Measurements from ENCODE around the gene SPNS2. TPM values are rescaled to one million over a fixed set of nuclear protein-coding genes. Genes with fewer than 3 reads are reported as not detected.

SPNS2 gene
- polyA plus RNA-seq, 10 donors = 4.1 to 10.2 (median 7.1) TPM

DNA sequence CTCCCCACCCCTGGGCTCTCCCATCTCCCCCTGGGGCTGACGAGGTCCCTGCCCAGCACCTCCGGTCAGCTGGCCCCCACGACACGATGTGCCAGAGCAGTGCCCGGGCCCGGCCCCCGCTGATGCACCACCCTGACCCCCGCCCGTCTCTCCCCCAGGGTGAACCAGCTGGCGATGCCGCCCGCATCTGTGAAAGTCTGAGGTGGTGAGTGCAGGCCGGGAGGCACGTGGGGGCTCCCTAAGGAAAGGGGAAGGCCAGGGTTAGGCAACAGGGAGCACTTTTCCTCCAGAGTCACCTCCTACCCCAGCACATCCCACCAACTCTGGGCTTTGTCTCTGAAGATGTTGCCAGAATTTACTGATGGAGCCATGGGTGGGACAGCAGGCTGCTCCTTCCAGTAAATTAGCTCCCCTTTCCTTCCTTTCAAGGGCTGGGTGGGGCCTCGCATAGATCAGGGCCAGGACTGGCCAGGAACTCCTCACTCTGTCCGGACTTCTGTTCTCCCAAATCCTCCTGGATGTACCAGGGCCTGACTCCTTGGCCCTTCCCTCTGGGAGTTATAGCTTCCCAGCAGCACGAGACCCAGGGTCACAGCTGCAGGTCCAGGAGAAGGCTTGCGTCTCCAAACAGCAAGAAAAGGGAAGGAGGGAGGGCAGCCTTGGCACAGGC is 38.2 kb downstream of the SPNS2 start:
- DNase-seq = no peak

DNA sequence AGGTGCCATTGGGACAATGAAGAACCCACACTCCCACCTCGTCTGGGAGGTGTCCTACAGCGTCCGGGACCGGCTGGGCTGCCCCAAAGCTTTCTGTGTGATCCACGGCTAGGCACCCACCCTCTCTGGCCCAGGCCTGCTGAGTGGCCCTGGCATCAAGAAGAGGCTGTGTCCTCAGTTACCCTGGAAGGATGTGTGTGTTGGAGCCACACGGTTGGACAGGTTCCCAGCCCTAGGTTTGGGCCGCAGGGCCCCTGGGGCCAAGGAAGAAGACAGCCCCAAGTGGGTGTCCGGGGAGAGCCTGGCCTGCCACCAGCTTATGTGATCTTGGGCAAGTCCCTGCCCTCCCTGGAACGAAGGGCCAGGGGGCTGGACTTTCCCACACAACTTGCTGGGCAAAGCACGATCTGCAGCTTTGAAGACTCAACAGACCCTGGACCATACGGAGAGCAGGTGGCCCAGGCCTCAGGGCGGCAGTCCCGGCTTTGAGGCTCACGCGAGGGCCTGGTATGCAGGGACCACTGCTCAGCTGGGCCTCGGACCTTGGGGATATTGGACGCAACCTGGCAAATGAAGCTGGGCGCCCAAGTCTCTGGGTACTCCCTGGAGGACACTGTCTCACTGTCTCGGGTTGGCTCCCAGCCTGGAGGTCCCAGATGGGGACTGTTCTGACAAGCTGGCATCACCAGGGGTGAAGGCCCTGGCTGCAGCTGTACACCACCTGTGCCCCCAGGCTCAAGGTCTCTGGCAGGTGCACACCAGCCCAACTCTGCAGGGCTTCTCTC is 39.0 kb downstream of the SPNS2 start:
- DNase-seq = no peak

DNA sequence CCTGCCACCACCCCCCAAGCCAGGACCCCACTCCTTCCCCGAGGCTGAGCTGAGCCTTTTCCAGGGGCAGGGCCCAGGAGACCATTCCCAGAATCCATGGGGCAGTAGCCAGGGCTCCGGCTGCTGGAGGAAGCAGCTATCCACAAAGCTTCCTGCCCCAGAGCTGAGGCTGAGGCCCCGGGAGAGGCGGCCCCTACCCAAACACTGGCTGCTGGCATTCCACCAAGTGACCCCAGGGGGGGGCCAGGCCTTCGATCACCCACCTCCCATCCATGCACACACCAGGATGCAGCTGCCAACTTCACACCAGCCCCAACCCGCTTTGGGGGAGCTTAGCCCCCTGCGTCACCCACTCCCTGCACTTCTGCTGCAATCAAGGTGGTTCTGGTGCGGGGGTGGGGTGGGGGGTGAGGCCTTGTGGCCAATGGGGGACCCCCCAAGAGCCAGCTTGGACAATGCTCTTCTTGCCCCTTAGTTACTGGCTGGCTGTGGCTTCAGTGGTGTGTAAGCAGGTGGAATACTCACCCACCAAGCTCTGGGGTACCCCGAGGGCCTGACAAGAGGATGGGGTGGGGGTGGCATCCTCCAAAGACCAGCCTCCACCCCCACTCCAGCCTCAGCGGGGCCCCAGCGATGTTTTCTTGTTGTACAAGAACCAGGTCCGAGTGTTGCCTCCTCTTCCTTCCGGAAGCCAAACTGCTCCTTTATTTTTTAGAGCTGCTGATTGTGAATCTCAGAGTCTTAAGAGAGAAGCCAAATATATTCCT is 39.7 kb downstream of the SPNS2 start:
- DNase-seq = no peak

DNA sequence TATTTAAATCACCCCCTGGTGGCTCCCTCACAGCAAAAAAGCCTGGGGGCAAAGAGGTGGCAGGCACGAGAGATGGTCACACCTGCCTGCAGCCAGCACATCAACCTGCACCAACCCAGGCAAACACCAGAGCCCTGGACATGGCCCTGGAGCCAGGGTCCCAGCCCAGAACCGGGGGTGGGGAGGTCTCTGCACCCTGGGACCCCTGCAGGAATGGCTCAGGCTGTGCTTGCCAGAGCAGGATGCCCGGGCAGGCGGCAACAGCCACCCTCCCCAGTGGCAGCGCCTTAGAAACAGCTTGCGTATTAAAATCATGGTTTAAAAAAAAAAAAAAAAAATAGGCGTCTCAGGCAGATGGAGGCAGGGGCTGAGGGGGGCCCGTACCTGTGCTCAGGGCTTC is 40.3 kb downstream of the SPNS2 start:
- no peak for DNase-seq

DNA sequence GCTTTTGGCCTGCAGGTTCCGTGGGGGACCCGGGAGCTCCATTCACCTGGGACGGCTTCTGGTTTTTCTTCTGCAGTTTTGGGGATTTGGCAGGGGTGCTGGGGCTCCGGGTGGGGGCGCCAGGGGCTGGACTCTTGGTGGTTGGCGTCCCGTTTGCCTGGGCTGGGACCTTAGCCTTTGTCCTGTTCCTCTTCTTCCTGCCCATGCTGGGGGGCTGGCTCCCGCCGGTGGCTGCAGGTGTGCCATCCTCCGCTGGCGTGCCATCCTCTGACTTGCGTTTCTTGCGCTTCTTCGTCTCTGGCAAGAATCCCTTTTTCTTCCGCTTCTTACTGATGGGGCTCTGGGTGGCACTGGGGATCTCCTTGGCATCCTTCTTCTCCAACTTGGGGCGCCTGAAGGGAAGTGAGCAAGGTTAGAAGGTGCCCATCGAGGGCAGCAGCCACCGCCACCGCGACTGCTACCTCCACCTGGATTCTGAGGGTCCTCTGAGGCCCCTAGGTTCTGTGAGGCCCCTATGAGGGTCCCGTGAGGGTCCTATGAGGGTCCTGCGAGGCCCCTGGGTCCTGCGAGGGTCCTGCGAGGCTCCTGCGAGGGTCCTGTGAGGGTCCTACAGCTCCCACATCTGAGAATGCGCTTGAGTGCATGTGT is 41.0 kb downstream of the SPNS2 start:
- no peak for DNase-seq

DNA sequence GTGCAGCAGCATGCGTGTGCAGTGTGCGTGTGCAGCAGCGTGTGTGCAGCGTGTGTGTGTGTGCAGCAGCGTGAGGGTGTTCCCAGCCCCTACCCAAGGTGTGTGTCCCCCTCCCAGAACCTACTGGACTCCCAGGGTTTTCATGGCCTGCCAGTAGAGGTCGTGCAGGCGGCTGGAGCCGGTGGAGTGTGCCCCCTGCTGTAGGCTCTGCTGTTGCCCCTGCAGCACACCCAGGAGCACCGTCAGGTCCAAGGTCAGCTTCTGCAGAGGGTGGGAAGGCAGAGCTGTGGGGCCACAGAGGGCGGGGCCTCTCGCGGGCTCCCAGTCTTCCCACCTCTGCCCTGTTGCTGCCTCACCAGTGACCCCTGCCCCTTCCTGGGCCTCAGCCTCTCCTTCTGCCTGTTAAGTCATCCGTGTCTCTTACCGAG is 41.6 kb downstream of the SPNS2 start:
- DNase-seq = no peak

DNA sequence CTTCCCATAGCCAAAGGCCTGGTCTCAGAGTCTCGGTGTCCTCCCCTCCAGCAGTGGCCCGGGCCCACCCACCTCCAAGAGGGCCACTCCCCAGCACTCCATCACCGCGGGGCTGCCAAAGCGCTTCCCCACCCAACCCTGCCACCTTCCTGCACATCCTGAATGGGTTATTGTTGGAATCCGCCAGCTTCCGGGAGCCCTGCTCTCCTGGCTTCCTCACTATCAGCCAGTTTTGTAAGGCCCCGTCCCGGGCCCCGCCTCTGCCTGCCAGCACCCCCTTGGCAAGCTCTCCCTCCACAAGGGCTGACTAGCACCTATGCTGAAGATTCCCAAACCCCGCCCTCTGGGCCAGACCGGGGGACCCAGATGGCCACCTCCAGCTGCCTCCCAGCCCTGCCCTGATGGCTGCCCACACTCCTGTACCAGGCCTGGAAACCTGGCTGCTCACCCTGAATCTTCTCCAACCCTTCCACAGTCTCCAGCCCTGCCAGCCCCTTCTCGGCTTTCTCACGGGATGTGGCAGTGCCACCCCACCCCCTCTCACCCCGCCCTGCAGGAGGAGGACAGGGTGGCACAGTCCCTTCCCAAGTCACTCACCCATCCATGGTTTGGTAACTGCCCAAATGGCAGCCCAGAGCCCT is 42.1 kb downstream of the SPNS2 start:
- no peak for DNase-seq

DNA sequence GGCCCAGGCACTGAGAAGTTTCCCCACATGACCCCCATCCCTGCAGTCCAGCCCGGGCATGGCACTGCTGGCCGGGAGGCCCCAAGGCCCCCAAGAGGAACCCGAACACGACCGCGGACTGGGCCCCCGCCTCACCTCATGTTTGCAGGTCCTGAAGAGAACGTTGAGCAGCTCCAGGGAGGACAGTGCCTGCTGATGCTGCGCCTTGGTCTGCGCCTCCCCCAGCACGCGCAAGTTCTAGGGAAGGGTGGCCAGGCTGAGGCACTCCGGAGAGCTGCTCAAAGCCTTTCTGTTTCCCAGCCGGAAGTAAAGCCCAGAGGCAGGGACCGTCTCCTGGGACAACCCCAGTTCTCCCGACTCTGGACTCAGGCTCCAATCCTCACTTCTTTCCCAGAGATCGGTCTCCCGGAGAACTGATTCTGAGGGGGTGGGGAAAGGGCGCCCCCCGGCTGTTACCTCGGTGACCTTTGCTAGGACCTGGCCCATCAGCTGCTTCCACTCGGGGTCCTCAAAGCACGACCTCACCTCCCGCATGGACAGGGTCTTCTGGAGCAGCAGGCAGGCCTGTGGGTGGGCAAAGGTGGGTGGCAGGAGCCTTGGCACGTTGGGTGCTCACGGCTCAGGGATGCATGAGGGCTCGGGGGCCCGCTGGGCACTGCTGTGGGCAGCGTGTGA is 42.8 kb downstream of the SPNS2 start:
- DNase-seq = no peak

DNA sequence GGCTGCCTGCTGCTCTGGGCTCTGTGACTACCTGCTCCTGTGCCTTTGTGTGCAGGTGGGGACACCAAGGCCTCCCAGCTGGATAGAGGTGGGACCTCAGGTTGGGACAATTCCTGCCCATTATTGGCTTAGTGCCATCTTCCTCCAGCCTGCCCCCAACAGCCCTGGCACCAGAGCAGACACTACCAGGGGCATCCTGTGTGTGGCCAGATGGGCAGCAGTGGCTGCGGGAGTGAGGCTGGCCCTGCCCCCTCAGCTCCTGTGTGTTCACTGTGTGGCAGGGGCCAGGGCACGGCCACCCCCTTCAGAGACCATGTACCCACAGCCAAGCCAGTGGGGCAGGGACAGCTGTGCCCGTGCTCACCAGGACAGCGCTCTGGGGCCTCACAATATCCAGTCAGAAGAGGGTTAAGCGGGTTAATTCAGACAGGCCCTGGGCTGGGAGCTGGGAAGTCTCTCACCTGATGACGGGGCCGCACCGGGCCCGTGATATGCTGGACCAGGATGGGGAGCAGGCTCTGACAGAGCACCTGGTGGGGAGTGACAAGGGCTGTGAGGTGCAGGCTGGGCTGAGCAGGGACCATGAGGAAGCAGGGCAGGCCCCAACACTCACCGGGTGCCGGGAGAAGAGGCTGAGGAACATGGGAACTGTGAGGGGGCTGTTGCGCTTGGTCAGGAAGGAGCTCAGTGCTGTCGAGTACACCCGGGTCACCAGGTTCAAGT is 43.5 kb downstream of the SPNS2 start:
- DNase-seq = no peak

DNA sequence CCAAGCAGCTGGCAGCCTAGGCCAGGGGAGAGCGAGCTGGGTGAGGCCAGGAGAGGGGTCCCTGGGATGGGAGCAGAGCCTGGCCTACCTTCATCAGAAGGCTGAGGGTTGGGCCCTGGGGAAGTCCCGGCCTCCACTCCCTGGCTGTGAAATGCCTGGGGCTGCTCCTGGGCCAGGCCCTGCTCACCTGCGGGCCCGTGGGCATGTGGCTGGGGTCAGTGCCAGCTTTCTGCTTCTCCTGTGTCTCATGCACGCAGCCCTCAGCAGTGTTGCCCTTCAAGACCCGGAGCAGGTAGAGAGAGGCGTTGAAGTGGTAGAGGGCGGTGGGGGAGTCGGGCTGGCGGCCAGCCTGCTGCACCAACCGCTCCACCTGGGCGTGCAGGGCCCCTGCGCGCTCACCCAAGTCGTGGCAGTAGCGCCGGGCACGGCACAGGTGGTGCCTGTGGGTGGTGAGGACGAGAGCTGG is 44.1 kb downstream of the SPNS2 start:
- no peak for DNase-seq

DNA sequence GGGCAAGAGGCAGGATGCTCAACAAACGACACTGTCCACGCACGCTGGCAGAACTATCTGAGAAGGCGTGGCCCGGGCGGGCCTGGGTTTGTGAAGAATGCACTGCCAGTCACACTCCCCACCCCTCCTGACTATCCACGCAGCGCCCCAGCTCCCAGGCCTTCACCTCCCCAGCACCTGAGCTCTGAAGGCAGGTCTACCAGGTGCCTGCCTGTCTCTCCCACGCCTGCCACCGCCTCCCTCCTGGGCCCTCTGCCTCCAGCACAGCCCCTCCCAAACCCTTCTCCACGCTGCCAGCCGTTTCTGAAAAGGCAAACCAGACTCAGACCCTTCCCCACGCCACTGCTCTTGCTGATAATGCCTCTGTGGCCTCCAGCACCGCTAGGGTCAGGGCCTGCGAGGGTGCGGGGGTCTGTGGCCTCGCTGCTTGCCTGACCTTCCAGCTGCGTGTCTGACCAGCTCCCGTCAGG is 44.9 kb downstream of the SPNS2 start:
- no peak for DNase-seq

DNA sequence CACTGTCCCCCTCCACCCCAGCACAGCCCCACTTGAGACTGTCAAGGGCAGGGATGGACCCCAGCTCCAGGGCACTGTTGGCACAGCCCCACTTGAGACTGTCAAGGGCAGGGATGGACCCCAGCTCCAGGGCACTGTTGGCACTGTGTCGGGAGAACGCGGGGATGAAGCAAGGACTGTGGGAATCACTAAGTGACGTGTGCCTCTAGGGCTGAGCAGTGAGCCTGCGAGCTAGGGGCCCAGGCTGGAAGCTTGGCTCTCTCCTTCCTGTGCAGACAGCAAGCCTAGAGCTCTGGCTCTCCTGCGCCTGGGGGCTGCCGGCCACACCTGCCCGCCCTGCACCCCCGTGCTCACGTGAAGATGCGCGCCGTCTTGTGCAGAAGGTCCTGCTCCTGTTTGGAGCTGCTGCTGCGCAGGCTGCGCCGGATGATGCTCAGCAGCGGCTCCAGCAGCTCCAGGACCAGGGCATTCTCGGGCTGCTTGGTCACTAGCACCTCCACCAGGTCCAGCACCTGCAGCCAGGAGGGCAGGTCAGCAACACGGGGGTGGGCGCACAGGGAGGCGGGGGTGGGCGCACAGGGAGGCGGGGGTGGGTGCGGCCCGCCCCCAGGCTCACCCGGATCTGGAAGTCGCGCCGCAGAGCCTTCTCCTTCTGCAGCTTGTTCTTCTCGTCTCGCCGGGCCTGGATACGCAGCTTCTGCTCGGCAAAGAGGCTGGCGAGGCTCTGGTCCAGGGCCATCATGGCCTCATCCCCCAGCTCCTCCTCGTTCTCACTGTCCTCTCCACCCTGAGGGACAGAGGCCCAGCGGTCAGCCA is 45.7 kb downstream of the SPNS2 start:
- no peak for DNase-seq

DNA sequence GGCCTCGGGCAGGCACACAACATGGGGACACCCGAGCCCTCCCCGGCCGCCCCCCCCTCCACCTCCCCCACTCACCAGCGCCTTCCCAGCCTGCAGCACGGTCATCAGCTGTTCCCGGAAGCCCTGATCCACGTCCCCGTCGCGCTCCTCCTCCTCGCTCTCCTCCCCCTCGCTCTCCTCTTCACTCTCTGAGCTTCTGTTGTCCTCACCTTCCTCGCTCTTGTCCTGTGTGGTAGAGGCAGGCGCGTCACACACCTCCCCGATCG is 46.2 kb downstream of the SPNS2 start:
- DNase-seq = no peak

DNA sequence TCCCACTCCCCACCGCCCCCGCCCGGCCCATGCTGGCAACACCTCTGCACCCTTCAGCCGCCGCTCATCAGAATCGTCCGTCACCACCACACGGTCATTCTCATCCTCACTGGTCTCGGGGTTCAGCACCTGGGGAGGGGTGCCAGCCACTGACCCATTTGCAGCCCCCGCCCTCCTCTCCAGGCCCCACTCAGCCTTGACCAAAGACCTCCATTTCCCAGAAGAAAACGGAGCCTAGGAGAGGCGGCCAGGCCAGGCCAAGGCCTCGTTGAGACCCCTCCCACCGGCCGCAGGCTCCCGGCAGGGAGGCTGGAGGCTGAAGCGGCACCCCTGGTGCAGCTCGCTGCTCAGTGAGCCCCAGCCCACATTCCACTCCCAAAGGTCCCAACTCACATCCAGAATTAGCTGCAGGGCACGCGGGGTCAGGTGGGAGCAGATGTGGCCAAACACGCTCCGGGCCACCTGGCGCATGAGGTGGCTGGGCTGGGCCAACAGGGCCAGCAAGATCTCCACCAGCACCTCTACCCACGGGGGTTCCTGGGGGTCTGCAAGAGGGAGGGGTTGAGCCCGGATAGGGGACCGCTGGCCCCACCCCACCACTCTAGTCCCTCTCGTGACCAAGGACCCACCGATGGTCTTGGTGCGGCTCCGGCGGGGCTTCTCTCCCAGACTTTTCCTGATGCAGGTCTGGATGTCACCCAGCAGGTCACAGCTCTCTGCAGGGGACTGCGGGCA is 46.7 kb downstream of the SPNS2 start:
- no peak for DNase-seq

DNA sequence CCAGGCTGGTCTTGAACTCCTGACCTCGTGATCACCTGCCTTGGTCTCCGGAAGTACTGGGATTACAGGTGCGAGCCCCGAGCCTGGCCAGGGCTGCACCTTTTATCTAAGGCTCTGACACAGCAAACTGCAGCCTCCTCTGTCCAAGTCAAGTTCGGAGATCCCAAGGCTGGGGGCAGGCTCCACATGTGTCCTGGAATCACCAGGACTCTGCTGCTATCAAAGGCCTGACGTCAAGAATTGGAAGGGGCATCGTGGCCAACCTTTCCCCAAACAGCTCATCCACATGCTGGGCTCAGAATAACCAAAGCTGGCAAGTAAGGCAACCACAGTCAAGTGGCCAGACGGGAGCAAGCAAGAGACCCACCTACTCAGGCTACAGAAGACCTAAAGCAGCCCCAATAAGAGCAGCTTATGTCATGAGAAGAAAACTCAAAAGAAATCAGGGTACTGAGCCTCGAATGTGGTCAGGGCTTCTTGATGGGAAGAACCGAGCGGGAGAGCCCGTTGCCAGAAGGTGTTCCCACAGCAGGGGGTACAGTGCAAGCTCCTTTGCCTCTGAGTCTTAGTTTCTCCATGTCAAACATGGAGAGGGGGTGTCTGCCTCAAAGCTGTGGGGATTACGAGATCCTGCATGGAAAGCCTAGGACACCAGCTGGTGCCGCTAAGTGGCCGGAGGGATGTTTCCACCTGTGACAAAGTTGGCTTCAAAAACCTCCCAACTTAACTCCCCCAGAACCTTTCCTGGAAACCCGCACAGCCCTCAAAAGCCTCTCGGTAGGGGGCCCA is 48.6 kb downstream of the SPNS2 start:
- DNase-seq = no peak

DNA sequence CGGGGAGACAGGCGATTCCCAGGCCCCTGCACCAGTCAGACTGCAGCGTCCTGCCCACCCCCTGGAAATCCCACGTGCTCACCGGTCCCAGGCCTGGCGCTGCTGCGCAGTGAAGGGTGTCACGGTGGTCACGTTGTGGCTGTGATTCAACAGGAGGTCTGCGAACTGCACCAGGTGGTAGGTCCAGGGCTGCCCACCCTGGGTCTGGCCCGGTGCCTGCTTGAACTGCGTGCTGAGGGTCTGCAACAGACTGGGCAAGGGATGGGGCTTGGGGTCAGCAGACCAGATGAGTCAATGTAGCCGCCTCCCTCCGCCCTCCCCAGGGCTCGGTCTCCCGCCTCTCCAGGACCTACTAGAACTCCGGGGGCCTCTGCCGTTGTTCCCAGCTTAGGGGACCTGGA is 49.4 kb downstream of the SPNS2 start:
- no peak for DNase-seq

DNA sequence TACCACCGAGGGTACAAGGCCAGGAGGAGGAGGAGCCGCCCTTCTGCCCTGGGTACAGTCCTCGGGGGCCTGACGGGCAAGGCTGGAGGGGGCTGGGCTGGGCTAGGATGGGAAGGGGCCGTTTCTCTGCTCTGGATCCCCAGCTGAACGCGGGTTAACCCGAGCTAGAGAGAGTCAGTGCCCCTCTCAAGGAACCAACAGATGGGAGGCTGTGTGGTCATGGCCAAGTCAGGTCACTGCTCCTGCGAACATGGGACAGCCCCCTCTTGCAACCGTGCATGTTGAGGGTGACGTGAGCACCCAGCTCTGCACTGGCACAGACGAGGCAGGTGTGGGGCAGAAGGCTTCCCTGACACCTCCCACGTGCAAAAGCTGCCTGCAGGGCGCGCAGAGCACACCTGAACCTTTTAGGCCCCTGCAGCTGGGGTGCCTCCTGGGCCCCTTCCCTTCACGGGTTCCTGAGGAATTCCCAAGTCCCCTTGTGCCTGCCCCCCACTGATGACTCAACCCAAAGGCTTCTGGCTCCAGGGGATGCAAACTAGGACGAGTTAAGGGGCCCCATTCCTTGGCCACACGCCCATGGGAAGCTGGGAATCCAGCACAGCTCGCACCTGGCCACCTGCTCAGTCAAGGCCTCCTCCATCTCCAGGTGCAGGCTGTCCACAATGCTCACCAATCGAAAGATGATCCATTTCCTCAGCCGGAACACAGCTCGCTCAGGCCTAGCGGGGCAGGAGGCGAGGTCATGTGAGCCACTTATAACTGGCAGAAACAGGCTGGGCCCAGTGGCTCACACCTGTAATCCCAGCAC is 50.2 kb downstream of the SPNS2 start:
- no peak for DNase-seq
